WTC11 (cell line): ENCODE data around the gene ETV6. TPM values are rescaled to one million over a fixed set of nuclear protein-coding genes. Genes with fewer than 3 reads are reported as not detected.
"Not testable (repeated sequence)": the region's sequence is repeated elsewhere in the genome, so short reads cannot be mapped to it uniquely, and the experiment has no call there.

Experiments used
- ATAC-seq: fragments of 200-7000 bp; cut with Tn5 transposase; 2 replicates; pipeline ENCODE4 v1.10.0; 2021; ENCODE audit warnings: mild to moderate bottlenecking, moderate library complexity
- CTCF ChIA-PET: fragments of 300-600 bp; sonication (Branson Sonifier 250); formaldehyde crosslinking; loops from one replicate; lab custom pipeline; 2021; ENCODE audit warnings: antibody characterized with exemption; lab: Charles Lee
- POLR2A ChIA-PET: fragments of 350-600 bp; sonication (Branson Sonifier 250); formaldehyde crosslinking; loops from one replicate; lab custom pipeline; 2021; ENCODE audit warnings: antibody characterized with exemption; lab: Charles Lee
- DNase-seq: peaks from one replicate; pipeline ENCODE4 v3.0.0; 2021; ENCODE audit warnings: low spot score
- H3K27ac Mint-ChIP-seq: 2 replicates; pipeline ENCODE4 v1.8.0; 2021; ENCODE audit warnings: mixed read lengths
- H3K27me3 Mint-ChIP-seq: 2 replicates; pipeline ENCODE4 v1.8.0; 2021; ENCODE audit warnings: low read depth, mild to moderate bottlenecking, moderate library complexity, mixed read lengths
- H3K36me3 Mint-ChIP-seq: 2 replicates; pipeline ENCODE4 v1.8.0; 2021; ENCODE audit warnings: mixed read lengths
- H3K4me1 Mint-ChIP-seq: 2 replicates; pipeline ENCODE4 v1.8.0; 2022; ENCODE audit warnings: mixed read lengths
- H3K4me3 Mint-ChIP-seq: 2 replicates; pipeline ENCODE4 v1.8.0; 2021; ENCODE audit warnings: mild to moderate bottlenecking, moderate library complexity, mixed read lengths
- H3K9me3 Mint-ChIP-seq: 2 replicates; pipeline ENCODE4 v1.8.0; 2021; ENCODE audit warnings: mixed read lengths
- CREB1 ChIP-seq: sonication (generic); formaldehyde crosslinking; IDR thresholded peaks from 2 replicates; pipeline ENCODE4 v1.8.0; 2023; ENCODE audit warnings: mild to moderate bottlenecking, missing genetic modification reagents
- FOXJ3 ChIP-seq: sonication (generic); formaldehyde crosslinking; IDR thresholded peaks from 2 replicates; pipeline ENCODE4 v1.9.0; 2021; ENCODE audit warnings: missing genetic modification reagents, mild to moderate bottlenecking, borderline replicate concordance
- GTF2I ChIP-seq: fragments of 250-450 bp; sonication (Bioruptor Pico); conservative IDR thresholded peaks from 2 replicates; pipeline ENCODE4 v1.4.0; 2021; ENCODE audit warnings: mild to moderate bottlenecking
- MYBL2 ChIP-seq: sonication (generic); formaldehyde crosslinking; IDR thresholded peaks from 2 replicates; pipeline ENCODE4 v1.8.1; 2023; ENCODE audit warnings: mild to moderate bottlenecking, moderate library complexity, missing genetic modification reagents
- NFYB ChIP-seq: sonication (generic); formaldehyde crosslinking; conservative IDR thresholded peaks from 2 replicates; pipeline ENCODE4 v1.8.0; 2022; ENCODE audit warnings: low read depth, missing genetic modification reagents
- SMAD3 ChIP-seq: sonication (generic); formaldehyde crosslinking; IDR thresholded peaks from 2 replicates; pipeline ENCODE4 v1.8.0; 2022; ENCODE audit warnings: missing genetic modification reagents, mild to moderate bottlenecking, borderline replicate concordance
- TCF7 ChIP-seq: sonication (generic); formaldehyde crosslinking; IDR thresholded peaks from 2 replicates; pipeline ENCODE4 v1.8.0; 2022; ENCODE audit warnings: mild to moderate bottlenecking, low read depth, missing genetic modification reagents, moderate library complexity
- TP53 ChIP-seq: sonication (generic); formaldehyde crosslinking; IDR thresholded peaks from 2 replicates; pipeline ENCODE4 v1.8.1; 2023; ENCODE audit warnings: mild to moderate bottlenecking, missing genetic modification reagents
- ZBTB21 ChIP-seq: sonication (generic); formaldehyde crosslinking; IDR thresholded peaks from 2 replicates; pipeline ENCODE4 v1.8.1; 2023; ENCODE audit warnings: mild to moderate bottlenecking, missing genetic modification reagents, borderline replicate concordance
- ZNF121 ChIP-seq: sonication (generic); formaldehyde crosslinking; IDR thresholded peaks from 2 replicates; pipeline ENCODE4 v1.8.0; 2023; ENCODE audit warnings: missing genetic modification reagents
- ZNF263 ChIP-seq: sonication (generic); formaldehyde crosslinking; IDR thresholded peaks from 2 replicates; pipeline ENCODE4 v1.8.1; 2022; ENCODE audit warnings: low read depth, mild to moderate bottlenecking, moderate library complexity, missing genetic modification reagents
- ZNF317 ChIP-seq: sonication (generic); formaldehyde crosslinking; IDR thresholded peaks from 2 replicates; pipeline ENCODE4 v1.8.1; 2023; ENCODE audit warnings: low read depth, mild to moderate bottlenecking, moderate library complexity, missing genetic modification reagents, borderline replicate concordance
- ZNF396 ChIP-seq: fragments of 250-450 bp; sonication (Bioruptor Pico); IDR thresholded peaks from 2 replicates; pipeline ENCODE4 v1.8.0; 2021; ENCODE audit warnings: mild to moderate bottlenecking, moderate library complexity, borderline replicate concordance
- total RNA-seq: library from RNA; stranded (reverse); gene quantifications from 3 replicates; pipeline ENCODE4 v1.2.3, GENCODE V29; 2021
- TF ChIP-seq, protein P1 (sequence below): sonication (generic); formaldehyde crosslinking; IDR thresholded peaks from 2 replicates; pipeline ENCODE4 v1.8.1; 2022; ENCODE audit warnings: missing genetic modification reagents, borderline replicate concordance
- TF ChIP-seq, protein P2 (sequence below): sonication (generic); formaldehyde crosslinking; IDR thresholded peaks from 2 replicates; pipeline ENCODE4 v1.8.1; 2023; ENCODE audit warnings: mild to moderate bottlenecking, missing genetic modification reagents
- TF ChIP-seq, protein P3 (sequence below): fragments of 200-600 bp; IDR thresholded peaks from 2 replicates; pipeline ENCODE4 v1.8.0; 2022; ENCODE audit warnings: antibody characterized with exemption
- TF ChIP-seq, protein P4 (sequence below): sonication (generic); formaldehyde crosslinking; IDR thresholded peaks from 2 replicates; pipeline ENCODE4 v1.8.1; 2023; ENCODE audit warnings: mild to moderate bottlenecking, missing genetic modification reagents
- TF ChIP-seq, protein P5 (sequence below): sonication (generic); formaldehyde crosslinking; IDR thresholded peaks from 2 replicates; pipeline ENCODE4 v1.8.0; 2023; ENCODE audit warnings: mild to moderate bottlenecking, missing genetic modification reagents

ETV6 gene
- total RNA-seq, 1 experiment from 2014 or later, result 23.5 TPM

- TF ChIP-seq FOXJ3 (CRISPR knock-in tag) (no peak), ZNF317 (CRISPR knock-in tag) (no peak)
- TF ChIP-seq, protein P1, sequence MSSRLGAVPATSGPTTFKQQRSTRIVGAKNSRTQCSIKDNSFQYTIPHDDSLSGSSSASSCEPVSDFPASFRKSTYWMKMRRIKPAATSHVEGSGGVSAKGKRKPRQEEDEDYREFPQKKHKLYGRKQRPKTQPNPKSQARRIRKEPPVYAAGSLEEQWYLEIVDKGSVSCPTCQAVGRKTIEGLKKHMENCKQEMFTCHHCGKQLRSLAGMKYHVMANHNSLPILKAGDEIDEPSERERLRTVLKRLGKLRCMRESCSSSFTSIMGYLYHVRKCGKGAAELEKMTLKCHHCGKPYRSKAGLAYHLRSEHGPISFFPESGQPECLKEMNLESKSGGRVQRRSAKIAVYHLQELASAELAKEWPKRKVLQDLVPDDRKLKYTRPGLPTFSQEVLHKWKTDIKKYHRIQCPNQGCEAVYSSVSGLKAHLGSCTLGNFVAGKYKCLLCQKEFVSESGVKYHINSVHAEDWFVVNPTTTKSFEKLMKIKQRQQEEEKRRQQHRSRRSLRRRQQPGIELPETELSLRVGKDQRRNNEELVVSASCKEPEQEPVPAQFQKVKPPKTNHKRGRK (CRISPR knock-in tag), result no peak
- no peak for ATAC-seq
- POLR2A ChIA-PET, result interaction anchor here (0.6 kb wide), 1 partner anchor 216 kb away, joined by 4 read pairs; no protein-coding TSS in a partner anchor
These were observed 19.3 kb upstream of the ETV6 start for GRCh38 chr12:11630046-11630706.

DNA sequence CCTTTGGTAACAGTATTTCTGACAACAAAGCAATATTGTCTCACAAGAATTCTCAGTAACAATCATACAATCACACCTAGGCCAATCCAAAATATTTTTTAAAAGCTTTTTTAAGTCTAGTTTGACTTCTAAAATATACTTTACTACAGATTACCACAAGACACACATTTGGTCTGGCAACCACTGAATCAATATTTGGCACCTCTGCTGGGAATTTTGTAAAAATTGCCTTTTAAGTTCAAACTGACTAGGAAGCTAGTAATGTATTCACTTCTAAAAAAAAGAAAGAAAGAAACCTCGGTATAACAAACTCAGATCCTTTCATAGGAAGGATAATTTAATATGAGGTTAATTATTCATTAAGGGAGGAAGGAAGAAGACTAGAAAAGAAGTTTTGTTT, 18.2 kb upstream of the ETV6 start:
- DNase-seq (no peak), ATAC-seq (no peak)
- Mint-ChIP-seq H3K27ac (no peak overlapping the region), H3K27me3 (no peaks in the 10 kb centered on the region), H3K9me3 (peaks cover 19% of the 10 kb centered on the region), H3K4me1 (0 out of 2 replicates have a peak, but pooled peaks cover 3% of the 10 kb centered on the region), H3K4me3 (no peak overlapping the region), H3K36me3 (peaks cover 17% of the 10 kb centered on the region)
- POLR2A ChIA-PET, result no interaction called here
- CTCF ChIA-PET, result no interaction called here
- TF ChIP-seq ZNF396 (no peak), ZNF121 (CRISPR knock-in tag) (no peak), TCF7 (no peak), NFYB (CRISPR knock-in tag) (no peak), ZBTB21 (CRISPR knock-in tag) (no peak), SMAD3 (CRISPR knock-in tag) (no peak), CREB1 (CRISPR knock-in tag) (no peak), ZNF263 (CRISPR knock-in tag) (no peak), TP53 (no peak), GTF2I (CRISPR knock-in tag) (no peak), MYBL2 (CRISPR knock-in tag) (no peak)
- TF ChIP-seq, protein P2, sequence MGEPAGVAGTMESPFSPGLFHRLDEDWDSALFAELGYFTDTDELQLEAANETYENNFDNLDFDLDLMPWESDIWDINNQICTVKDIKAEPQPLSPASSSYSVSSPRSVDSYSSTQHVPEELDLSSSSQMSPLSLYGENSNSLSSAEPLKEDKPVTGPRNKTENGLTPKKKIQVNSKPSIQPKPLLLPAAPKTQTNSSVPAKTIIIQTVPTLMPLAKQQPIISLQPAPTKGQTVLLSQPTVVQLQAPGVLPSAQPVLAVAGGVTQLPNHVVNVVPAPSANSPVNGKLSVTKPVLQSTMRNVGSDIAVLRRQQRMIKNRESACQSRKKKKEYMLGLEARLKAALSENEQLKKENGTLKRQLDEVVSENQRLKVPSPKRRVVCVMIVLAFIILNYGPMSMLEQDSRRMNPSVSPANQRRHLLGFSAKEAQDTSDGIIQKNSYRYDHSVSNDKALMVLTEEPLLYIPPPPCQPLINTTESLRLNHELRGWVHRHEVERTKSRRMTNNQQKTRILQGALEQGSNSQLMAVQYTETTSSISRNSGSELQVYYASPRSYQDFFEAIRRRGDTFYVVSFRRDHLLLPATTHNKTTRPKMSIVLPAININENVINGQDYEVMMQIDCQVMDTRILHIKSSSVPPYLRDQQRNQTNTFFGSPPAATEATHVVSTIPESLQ (CRISPR knock-in tag), result no peak
- TF ChIP-seq, protein P3, sequence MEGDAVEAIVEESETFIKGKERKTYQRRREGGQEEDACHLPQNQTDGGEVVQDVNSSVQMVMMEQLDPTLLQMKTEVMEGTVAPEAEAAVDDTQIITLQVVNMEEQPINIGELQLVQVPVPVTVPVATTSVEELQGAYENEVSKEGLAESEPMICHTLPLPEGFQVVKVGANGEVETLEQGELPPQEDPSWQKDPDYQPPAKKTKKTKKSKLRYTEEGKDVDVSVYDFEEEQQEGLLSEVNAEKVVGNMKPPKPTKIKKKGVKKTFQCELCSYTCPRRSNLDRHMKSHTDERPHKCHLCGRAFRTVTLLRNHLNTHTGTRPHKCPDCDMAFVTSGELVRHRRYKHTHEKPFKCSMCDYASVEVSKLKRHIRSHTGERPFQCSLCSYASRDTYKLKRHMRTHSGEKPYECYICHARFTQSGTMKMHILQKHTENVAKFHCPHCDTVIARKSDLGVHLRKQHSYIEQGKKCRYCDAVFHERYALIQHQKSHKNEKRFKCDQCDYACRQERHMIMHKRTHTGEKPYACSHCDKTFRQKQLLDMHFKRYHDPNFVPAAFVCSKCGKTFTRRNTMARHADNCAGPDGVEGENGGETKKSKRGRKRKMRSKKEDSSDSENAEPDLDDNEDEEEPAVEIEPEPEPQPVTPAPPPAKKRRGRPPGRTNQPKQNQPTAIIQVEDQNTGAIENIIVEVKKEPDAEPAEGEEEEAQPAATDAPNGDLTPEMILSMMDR, result no peak
- TF ChIP-seq, protein P4, sequence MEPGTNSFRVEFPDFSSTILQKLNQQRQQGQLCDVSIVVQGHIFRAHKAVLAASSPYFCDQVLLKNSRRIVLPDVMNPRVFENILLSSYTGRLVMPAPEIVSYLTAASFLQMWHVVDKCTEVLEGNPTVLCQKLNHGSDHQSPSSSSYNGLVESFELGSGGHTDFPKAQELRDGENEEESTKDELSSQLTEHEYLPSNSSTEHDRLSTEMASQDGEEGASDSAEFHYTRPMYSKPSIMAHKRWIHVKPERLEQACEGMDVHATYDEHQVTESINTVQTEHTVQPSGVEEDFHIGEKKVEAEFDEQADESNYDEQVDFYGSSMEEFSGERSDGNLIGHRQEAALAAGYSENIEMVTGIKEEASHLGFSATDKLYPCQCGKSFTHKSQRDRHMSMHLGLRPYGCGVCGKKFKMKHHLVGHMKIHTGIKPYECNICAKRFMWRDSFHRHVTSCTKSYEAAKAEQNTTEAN (CRISPR knock-in tag), result no peak
- TF ChIP-seq, protein P5, sequence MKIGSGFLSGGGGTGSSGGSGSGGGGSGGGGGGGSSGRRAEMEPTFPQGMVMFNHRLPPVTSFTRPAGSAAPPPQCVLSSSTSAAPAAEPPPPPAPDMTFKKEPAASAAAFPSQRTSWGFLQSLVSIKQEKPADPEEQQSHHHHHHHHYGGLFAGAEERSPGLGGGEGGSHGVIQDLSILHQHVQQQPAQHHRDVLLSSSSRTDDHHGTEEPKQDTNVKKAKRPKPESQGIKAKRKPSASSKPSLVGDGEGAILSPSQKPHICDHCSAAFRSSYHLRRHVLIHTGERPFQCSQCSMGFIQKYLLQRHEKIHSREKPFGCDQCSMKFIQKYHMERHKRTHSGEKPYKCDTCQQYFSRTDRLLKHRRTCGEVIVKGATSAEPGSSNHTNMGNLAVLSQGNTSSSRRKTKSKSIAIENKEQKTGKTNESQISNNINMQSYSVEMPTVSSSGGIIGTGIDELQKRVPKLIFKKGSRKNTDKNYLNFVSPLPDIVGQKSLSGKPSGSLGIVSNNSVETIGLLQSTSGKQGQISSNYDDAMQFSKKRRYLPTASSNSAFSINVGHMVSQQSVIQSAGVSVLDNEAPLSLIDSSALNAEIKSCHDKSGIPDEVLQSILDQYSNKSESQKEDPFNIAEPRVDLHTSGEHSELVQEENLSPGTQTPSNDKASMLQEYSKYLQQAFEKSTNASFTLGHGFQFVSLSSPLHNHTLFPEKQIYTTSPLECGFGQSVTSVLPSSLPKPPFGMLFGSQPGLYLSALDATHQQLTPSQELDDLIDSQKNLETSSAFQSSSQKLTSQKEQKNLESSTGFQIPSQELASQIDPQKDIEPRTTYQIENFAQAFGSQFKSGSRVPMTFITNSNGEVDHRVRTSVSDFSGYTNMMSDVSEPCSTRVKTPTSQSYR, result no peak

More at GRCh38 chr12:11630046-11630706, 19.3 kb upstream of the ETV6 start:
- Mint-ChIP-seq H3K4me1 (peaks cover 6% of the 10 kb centered on the region; the same call in 1 of the 2 replicates), H3K27me3 (no peaks in the 10 kb centered on the region), H3K36me3 (peaks cover 9% of the 10 kb centered on the region), H3K4me3 (no peak overlapping the region), H3K9me3 (peaks cover 12% of the 10 kb centered on the region), H3K27ac (0 out of 2 replicates have a peak overlapping the region, but pooled peaks have one; percentile 16)
- CTCF ChIA-PET, result interaction anchor here (0.9 kb wide), 1 partner anchor 49 kb away, joined by 3 read pairs; no protein-coding TSS in a partner anchor
- no peak for DNase-seq

- Mint-ChIP-seq H3K36me3 (peaks cover 23% of the 10 kb centered on the region), H3K9me3 (peaks cover 24% of the 10 kb centered on the region)
- H3K27ac Mint-ChIP-seq, POLR2A ChIA-PET, ATAC-seq, H3K27me3 Mint-ChIP-seq, CTCF ChIA-PET, H3K4me3 Mint-ChIP-seq, DNase-seq, H3K4me1 Mint-ChIP-seq: not testable (repeated sequence)
These were observed 17.6 kb upstream of the ETV6 start for GRCh38 chr12:11631881-11632280.
